Neural crest cell (in vitro differentiated cells): Measurements from ENCODE around the gene AIG1. TPM values are rescaled to one million over a fixed set of nuclear protein-coding genes. Genes with fewer than 3 reads are reported as not detected.

Experiments
- DNase-seq: peaks from one replicate; pipeline ENCODE4 v3.0.0; 2021; ENCODE audit warnings: low read depth, mixed read lengths, low spot score
- H3K27ac Mint-ChIP-seq: one replicate; pipeline ENCODE4 v1.8.0; 2021; ENCODE audit warnings: mild to moderate bottlenecking, mixed read lengths; ENCODE audit not compliant: unreplicated experiment
- H3K27me3 Mint-ChIP-seq: 2 replicates; pipeline ENCODE4 v1.8.0; 2021; ENCODE audit warnings: low read depth, mild to moderate bottlenecking, mixed read lengths
- H3K36me3 Mint-ChIP-seq: 2 replicates; pipeline ENCODE4 v1.8.0; 2021; ENCODE audit warnings: low read depth, mild to moderate bottlenecking, mixed read lengths
- H3K4me1 Mint-ChIP-seq: 2 replicates; pipeline ENCODE4 v1.8.0; 2021; ENCODE audit warnings: mixed read lengths
- H3K4me3 Mint-ChIP-seq: one replicate; pipeline ENCODE4 v1.8.0; 2021; ENCODE audit warnings: mild to moderate bottlenecking, mixed read lengths
- H3K9me3 Mint-ChIP-seq: 2 replicates; pipeline ENCODE4 v1.8.0; 2021; ENCODE audit warnings: mixed read lengths
- total RNA-seq: library from RNA; stranded (reverse); gene quantifications from 2 replicates; pipeline ENCODE4 v1.2.1, GENCODE V29; 2021
- TF ChIP-seq, protein P1 (sequence below): fragments of 200-600 bp; sonication (generic); conservative IDR thresholded peaks from 2 replicates; pipeline ENCODE4 v1.5.0; 2021; ENCODE audit warnings: antibody characterized with exemption, mild to moderate bottlenecking

Gene AIG1
- total RNA-seq, 1 donor from 2014 or later, result 22.9 TPM

- Mint-ChIP-seq H3K27ac (no peak overlapping the region), H3K27me3 (no peaks in the 10 kb centered on the region), H3K4me3 (no peak overlapping the region), H3K9me3 (peaks cover 33% of the 10 kb centered on the region), H3K36me3 (peaks cover 46% of the 10 kb centered on the region), H3K4me1 (no peaks in the 10 kb centered on the region)
- TF ChIP-seq, protein P1, sequence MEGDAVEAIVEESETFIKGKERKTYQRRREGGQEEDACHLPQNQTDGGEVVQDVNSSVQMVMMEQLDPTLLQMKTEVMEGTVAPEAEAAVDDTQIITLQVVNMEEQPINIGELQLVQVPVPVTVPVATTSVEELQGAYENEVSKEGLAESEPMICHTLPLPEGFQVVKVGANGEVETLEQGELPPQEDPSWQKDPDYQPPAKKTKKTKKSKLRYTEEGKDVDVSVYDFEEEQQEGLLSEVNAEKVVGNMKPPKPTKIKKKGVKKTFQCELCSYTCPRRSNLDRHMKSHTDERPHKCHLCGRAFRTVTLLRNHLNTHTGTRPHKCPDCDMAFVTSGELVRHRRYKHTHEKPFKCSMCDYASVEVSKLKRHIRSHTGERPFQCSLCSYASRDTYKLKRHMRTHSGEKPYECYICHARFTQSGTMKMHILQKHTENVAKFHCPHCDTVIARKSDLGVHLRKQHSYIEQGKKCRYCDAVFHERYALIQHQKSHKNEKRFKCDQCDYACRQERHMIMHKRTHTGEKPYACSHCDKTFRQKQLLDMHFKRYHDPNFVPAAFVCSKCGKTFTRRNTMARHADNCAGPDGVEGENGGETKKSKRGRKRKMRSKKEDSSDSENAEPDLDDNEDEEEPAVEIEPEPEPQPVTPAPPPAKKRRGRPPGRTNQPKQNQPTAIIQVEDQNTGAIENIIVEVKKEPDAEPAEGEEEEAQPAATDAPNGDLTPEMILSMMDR, result no peak
- DNase-seq, result no peak
Observed at GRCh38 chr6:143174951-143175350, 114.3 kb downstream of the AIG1 start.

- H3K36me3 Mint-ChIP-seq, result peaks cover 43% of the 10 kb centered on the region
- H3K27me3 Mint-ChIP-seq, result no peaks in the 10 kb centered on the region
- no peaks in the 10 kb centered on the region for H3K4me1 Mint-ChIP-seq
- peaks cover 31% of the 10 kb centered on the region for H3K9me3 Mint-ChIP-seq
- peak overlapping the region; percentile 6 for H3K27ac Mint-ChIP-seq
- no peak overlapping the region for H3K4me3 Mint-ChIP-seq
- TF ChIP-seq, protein P1, result no peak
- no peak for DNase-seq
Observed at GRCh38 chr6:143176090-143177021, 115.7 kb downstream of the AIG1 start.

DNA sequence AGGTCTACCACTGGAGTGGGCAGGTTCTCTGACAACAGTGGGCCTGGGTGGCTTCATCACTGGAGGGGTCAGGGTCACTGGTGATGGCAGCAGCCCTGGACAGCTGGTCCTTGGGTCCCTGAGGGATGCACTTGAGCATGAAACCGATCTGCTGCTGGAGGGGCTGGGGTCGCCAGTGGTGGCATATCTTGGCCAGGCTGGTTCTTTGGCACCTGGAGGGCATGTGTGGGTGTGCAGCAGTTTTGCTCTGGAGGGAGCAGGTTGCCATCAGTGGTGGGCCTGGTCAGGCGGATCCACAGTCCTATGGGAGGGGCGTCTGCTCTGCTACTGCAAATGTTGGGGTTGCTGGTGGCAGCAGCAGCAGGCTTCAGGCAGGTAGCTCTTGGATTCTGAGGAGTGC is 117.0 kb downstream of the AIG1 start:
- no peaks in the 10 kb centered on the region for H3K27me3 Mint-ChIP-seq
- H3K27ac Mint-ChIP-seq, result no peak overlapping the region

DNA sequence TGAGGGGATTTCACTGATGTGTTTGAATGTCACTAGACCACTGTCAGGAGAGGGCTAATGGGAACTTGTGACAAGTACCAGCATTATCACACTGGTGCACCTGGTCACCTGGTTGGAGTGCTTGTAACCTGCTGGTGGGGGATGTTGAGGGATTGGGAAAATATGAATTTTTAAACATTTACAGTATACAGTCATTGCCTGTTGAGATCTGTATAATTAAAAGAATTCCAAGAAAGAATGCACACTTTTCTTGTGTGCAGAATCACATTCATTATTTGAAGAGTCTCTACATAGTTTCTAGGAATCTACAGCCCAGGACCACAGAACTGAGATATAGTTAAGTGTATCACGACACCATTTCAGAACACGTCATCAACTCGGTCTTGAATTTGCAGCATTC is 118.4 kb downstream of the AIG1 start:
- DNase-seq, result no peak
- Mint-ChIP-seq H3K27ac (no peak overlapping the region), H3K36me3 (peaks cover 25% of the 10 kb centered on the region), H3K4me1 (no peaks in the 10 kb centered on the region), H3K27me3 (no peaks in the 10 kb centered on the region), H3K4me3 (no peak overlapping the region), H3K9me3 (peaks cover 12% of the 10 kb centered on the region)
- TF ChIP-seq, protein P1, result no peak

More for the DNA sequence above, 117.0 kb downstream of the AIG1 start:
- Mint-ChIP-seq H3K9me3 (peaks cover 19% of the 10 kb centered on the region), H3K36me3 (peaks cover 32% of the 10 kb centered on the region), H3K4me1 (no peaks in the 10 kb centered on the region), H3K4me3 (no peak overlapping the region)
- DNase-seq, result no peak
- TF ChIP-seq, protein P1, result no peak

GRCh38 chr6:143179901-143180612 is 119.4 kb downstream of the AIG1 start:
- TF ChIP-seq, protein P1, result no peak
- Mint-ChIP-seq H3K4me1 (no peaks in the 10 kb centered on the region), H3K27ac (peak overlapping the region; percentile 13), H3K36me3 (peaks cover 19% of the 10 kb centered on the region), H3K27me3 (no peaks in the 10 kb centered on the region), H3K4me3 (no peak overlapping the region), H3K9me3 (peaks cover 7% of the 10 kb centered on the region)
- no peak for DNase-seq
